Tibial nerve (tissue), 4 donors: ENCODE measurements around the gene SULF2. TPM values are rescaled to one million over a fixed set of nuclear protein-coding genes. Genes with fewer than 3 reads are reported as not detected.

ENCODE experiments used
- DNase-seq, 2 donors: peaks; one replicate each; pipeline ENCODE4 v3.0.0-alpha.2; 2019; ENCODE audit warnings: low spot score in 2 of 2
- H3K27ac ChIP-seq, 4 donors: fragments of 200-600 bp; sonication (generic) in 3 of 4; one replicate each; pipeline ENCODE4 v1.5.1; 2017 to 2019; ENCODE audit warnings: mild to moderate bottlenecking in 1 of 4
- H3K27me3 ChIP-seq, 2 donors: fragments of 200-600 bp; sonication (generic) in 1 of 2; one replicate each; pipeline versions ENCODE4 v1.5.1 to v1.6.0; 2017 to 2019
- H3K36me3 ChIP-seq, 3 donors: fragments of 200-600 bp; sonication (generic); one replicate each; pipeline ENCODE4 v1.5.1; 2018 to 2019
- H3K4me1 ChIP-seq, 4 donors: fragments of 200-600 bp; sonication (generic) in 3 of 4; one replicate each; pipeline ENCODE4 v1.5.1; 2017 to 2019
- H3K4me3 ChIP-seq, 4 donors: fragments of 200-600 bp; sonication (generic) in 3 of 4; one replicate each; pipeline ENCODE4 v1.5.1; 2017 to 2019; ENCODE audit warnings: mild to moderate bottlenecking in 1 of 4, moderate library complexity in 1 of 4
- H3K9me3 ChIP-seq, 4 donors: fragments of 200-600 bp; sonication (generic) in 3 of 4; one replicate each; pipeline ENCODE4 v1.5.1; 2017 to 2019
- EP300 ChIP-seq, 2 donors: sonication (generic); formaldehyde crosslinking; IDR thresholded peaks; one replicate each; pipeline ENCODE4 v1.6.1; 2017; ENCODE audit warnings: antibody characterized with exemption in 2 of 2, mild to moderate bottlenecking in 1 of 2
- POLR2A ChIP-seq, 2 donors: fragments of 450-650 bp; IDR thresholded peaks; one replicate each; pipeline ENCODE4 v1.6.1; 2017; ENCODE audit warnings: antibody characterized with exemption in 2 of 2, mild to moderate bottlenecking in 2 of 2, moderate library complexity in 2 of 2
- WGBS, 2 donors: methylation state at CpG; one replicate each; pipeline ENCODE4 v1.1.5; 2018; 5-methylcytosine and 5-hydroxymethylcytosine counted together
- total RNA-seq, 4 donors: library from RNA; depleted of rRNA; stranded (reverse); fragments of >200 nt; gene quantifications; one replicate each; pipeline ENCODE4 v1.1.0, GENCODE V29; 2016
- TF ChIP-seq, protein P1 (sequence below), 5 experiments: fragments of 200-600 bp in 3 of 5; fragments of 450-650 bp in 2 of 5; sonication (generic) in 3 of 5; IDR thresholded peaks; one replicate each; pipeline ENCODE4 v1.5.1; 2016 to 2019; ENCODE audit warnings: antibody characterized with exemption in 5 of 5, mild to moderate bottlenecking in 3 of 5, moderate library complexity in 2 of 5

The SULF2 gene
- total RNA-seq, 4 donors from 2014 or later, result 40.9 to 75.3 (median 59.8) TPM

DNA sequence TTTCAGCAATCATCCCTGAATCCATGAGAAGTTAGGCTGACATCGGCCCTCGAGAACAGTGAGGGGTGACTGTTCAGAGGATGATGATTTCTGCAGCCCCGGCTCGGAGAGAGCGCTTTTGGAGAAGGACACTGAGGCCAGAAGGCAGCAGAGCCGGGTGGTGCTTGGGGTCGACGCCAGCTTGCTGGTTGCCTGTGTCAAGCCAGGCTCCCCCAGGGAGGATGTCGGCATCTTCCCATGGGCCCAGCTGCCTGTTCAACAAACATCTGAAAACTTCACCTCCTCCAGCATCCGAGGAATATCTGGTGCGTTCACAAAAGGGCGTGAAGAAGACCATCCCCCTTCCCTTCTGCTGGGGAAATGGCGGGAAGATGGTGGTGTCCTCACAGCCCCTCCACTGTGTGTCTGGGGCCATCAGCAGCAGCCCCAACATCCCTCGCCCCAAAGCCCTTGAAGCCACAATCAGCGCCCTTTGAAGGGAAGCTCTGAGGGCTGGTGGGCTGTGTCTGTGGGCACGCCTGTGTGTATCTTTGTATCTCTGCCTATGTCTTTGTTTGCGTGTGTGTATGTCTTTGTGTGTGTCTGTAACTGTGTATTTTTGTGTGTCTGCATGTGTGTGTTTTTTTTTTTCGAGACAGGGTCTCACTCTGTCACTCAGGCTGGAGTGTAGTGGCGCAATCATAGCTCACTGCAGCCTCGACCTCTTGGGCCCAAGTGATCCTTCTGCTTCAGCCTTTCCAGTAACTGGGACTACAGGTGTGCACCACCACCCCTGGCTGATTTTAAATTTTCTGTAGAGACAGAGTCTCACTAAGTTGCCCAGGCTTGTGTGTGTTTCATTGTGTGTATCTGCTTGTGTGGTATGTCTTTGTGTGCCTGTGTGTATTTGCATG lies 97.9 kb downstream of the SULF2 start:
- no peak overlapping the region for H3K27ac ChIP-seq
- peaks cover 0 to 32% (median 9%) of the 10 kb centered on the region in 4 donors for H3K9me3 ChIP-seq
- H3K4me3 ChIP-seq, result no peak overlapping the region
- peaks cover 0 to 28% (median 0%) of the 10 kb centered on the region in 3 donors for H3K36me3 ChIP-seq
- DNase-seq, result no peak
- H3K4me1 ChIP-seq, result peaks cover 0 to 7% (median 0%) of the 10 kb centered on the region in 4 donors
- 87 to 89% methylated on average over 20 of the region's 20 CpGs for WGBS, 2 donors
- H3K27me3 ChIP-seq, result no peaks in the 10 kb centered on the region
- TF ChIP-seq, protein P1, sequence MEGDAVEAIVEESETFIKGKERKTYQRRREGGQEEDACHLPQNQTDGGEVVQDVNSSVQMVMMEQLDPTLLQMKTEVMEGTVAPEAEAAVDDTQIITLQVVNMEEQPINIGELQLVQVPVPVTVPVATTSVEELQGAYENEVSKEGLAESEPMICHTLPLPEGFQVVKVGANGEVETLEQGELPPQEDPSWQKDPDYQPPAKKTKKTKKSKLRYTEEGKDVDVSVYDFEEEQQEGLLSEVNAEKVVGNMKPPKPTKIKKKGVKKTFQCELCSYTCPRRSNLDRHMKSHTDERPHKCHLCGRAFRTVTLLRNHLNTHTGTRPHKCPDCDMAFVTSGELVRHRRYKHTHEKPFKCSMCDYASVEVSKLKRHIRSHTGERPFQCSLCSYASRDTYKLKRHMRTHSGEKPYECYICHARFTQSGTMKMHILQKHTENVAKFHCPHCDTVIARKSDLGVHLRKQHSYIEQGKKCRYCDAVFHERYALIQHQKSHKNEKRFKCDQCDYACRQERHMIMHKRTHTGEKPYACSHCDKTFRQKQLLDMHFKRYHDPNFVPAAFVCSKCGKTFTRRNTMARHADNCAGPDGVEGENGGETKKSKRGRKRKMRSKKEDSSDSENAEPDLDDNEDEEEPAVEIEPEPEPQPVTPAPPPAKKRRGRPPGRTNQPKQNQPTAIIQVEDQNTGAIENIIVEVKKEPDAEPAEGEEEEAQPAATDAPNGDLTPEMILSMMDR (IDR thresholded peaks at IDR 0.05), result no peak
- no peak for TF ChIP-seq POLR2A (IDR thresholded peaks at IDR 0.05)
- no peak for TF ChIP-seq EP300 (IDR thresholded peaks at IDR 0.05)

DNA sequence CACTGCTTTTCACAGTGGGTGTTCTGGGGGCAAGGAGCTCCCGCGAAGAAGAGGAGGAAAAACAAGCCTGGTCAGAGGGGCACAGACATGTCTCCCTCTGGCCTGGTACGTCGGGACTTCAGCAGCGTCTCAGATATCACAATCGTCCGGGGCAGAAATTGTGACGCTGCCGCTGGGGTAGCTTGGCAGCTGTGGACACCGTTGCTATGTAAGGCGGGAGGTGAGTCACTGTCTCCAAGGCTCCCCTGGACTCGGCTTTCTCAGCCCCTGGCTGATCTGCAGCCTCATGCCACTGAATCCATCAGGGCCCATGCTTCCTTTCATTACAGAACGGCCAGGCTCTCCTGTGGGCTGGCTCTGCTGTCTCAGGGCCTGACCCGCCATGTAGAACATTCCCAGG lies 98.7 kb downstream of the SULF2 start:
- Histone ChIP-seq H3K27ac (no peak overlapping the region), H3K36me3 (peaks cover 0 to 28% (median 0%) of the 10 kb centered on the region in 3 donors), H3K27me3 (no peaks in the 10 kb centered on the region), H3K9me3 (peaks cover 0 to 24% (median 5%) of the 10 kb centered on the region in 4 donors), H3K4me1 (peaks cover 0 to 15% (median 0%) of the 10 kb centered on the region in 4 donors), H3K4me3 (no peak overlapping the region)
- WGBS, 2 donors, result 66 to 78% methylated on average over 13 to 14 of the region's 14 CpGs
- no peak for TF ChIP-seq EP300 (IDR thresholded peaks at IDR 0.05)
- TF ChIP-seq POLR2A (IDR thresholded peaks at IDR 0.05), result no peak
- TF ChIP-seq, protein P1 (IDR thresholded peaks at IDR 0.05), result no peak
- no peak for DNase-seq

DNA sequence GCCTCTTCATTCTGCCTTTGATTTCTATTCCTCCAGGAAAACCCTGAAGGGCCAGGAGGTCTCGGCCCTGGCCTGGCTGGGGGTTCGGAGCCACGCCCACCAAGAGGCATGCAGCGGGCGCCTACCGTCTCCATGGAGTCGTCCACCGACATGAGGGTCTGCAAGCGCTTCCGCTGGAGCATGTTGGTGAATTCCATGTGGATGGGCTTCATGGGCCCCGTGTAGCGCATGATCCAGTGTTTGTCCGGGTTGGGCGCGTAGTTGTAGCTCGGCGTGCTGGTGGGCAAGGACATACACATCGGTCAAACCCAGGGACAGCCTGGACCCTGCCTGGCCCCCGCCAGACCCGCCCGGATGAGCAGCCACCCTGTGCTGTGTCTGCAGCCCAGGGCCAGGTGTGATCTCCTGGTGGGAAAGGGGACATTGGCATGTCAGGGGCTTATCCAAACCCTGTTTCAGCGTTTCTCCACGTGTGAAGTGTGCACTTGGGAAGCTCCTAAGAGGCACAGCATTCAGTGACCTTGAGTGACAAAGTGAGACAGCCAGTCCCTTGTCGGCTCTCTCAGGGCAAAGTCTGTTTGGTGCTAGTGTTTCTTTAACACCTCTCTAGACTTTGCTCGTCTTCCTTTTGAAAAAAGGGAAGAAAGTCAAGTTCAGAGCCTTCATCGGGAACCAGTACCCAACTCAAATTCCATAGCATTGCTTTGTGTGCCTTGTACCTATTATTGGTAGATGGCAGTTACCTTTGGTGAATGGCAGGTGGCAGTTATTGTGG lies 100.8 kb downstream of the SULF2 start:
- Histone ChIP-seq H3K9me3 (peaks cover 0 to 3% (median 0%) of the 10 kb centered on the region in 4 donors), H3K27ac (no peak overlapping the region)

DNA sequence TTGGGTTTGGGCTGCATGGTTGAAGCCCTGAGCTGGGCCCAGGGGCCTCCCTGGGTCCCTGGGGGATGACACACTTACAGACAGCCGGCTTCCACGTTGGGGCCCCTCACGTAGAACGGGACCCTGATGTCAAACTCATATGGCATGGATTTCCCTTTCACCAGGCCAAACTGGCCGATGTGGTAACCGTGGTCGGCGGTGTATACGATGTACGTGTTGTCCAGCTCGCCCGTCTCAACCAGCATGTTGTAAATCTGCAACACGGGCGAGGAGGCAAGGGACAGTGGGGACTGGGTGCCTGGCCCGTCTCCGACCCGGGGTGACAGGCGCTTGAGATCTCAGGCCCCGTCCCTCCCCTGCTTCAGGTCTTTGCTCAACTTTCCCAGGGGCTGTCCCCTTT lies 102.4 kb downstream of the SULF2 start:
- peaks cover 0 to 5% (median 0%) of the 10 kb centered on the region in 3 donors for H3K36me3 ChIP-seq
- H3K4me3 ChIP-seq, result no peak overlapping the region
- no peaks in the 10 kb centered on the region for H3K9me3 ChIP-seq
- H3K4me1 ChIP-seq, result peaks cover 0 to 15% (median 0%) of the 10 kb centered on the region in 4 donors
- no peak overlapping the region for H3K27ac ChIP-seq
- 94 to 96% methylated on average over 6 to 19 of the region's 19 CpGs for WGBS, 2 donors
- no peak for DNase-seq
- no peaks in the 10 kb centered on the region for H3K27me3 ChIP-seq
- TF ChIP-seq, protein P1 (IDR thresholded peaks at IDR 0.05), result no peak
- no peak for TF ChIP-seq POLR2A (IDR thresholded peaks at IDR 0.05)
- no peak for TF ChIP-seq EP300 (IDR thresholded peaks at IDR 0.05)

More for the DNA sequence above, 100.8 kb downstream of the SULF2 start:
- DNase-seq, result no peak
- Histone ChIP-seq H3K36me3 (peaks cover 0 to 18% (median 0%) of the 10 kb centered on the region in 3 donors), H3K4me3 (no peak overlapping the region), H3K4me1 (peaks cover 0 to 15% (median 0%) of the 10 kb centered on the region in 4 donors), H3K27me3 (no peaks in the 10 kb centered on the region)
- TF ChIP-seq EP300 (IDR thresholded peaks at IDR 0.05), result no peak
- TF ChIP-seq, protein P1 (IDR thresholded peaks at IDR 0.05), result no peak
- no peak for TF ChIP-seq POLR2A (IDR thresholded peaks at IDR 0.05)
- 88 to 91% methylated on average over 18 to 24 of the region's 26 CpGs for WGBS, 2 donors
